Ascending aorta (tissue), 2 donors: ENCODE measurements around the gene FSTL4. TPM values are rescaled to one million over a fixed set of nuclear protein-coding genes. Genes with fewer than 3 reads are reported as not detected.

Experiments
- DNase-seq, 2 donors: peaks; one replicate each; pipeline ENCODE4 v3.0.0-alpha.2; 2019; ENCODE audit warnings: low spot score in 2 of 2
- H3K27ac ChIP-seq, 2 donors: fragments of 200-600 bp; sonication (generic); one replicate each; pipeline ENCODE4 v1.5.1; 2016 to 2017; ENCODE audit warnings: mild to moderate bottlenecking in 1 of 2
- H3K27me3 ChIP-seq: fragments of 200-600 bp; sonication (generic); one replicate; pipeline ENCODE4 v1.5.1; 2017
- H3K36me3 ChIP-seq, 2 donors: fragments of 200-600 bp; sonication (generic); one replicate each; pipeline ENCODE4 v1.5.1; 2016
- H3K4me1 ChIP-seq, 2 donors: fragments of 200-600 bp; sonication (generic); one replicate each; pipeline ENCODE4 v1.5.1; 2016 to 2017; ENCODE audit warnings: mild to moderate bottlenecking in 1 of 2
- H3K4me3 ChIP-seq, 2 donors: fragments of 200-600 bp; sonication (generic); one replicate each; pipeline ENCODE4 v1.5.1; 2016 to 2017; ENCODE audit warnings: mild to moderate bottlenecking in 1 of 2
- H3K9me3 ChIP-seq, 2 donors: fragments of 200-600 bp; sonication (generic); one replicate each; pipeline ENCODE4 v1.5.1; 2016
- CTCF ChIP-seq, 3 experiments: fragments of 200-600 bp in 2 of 3; fragments of 450-650 bp in 1 of 3; sonication (generic) in 2 of 3; IDR thresholded peaks; one replicate each; pipeline ENCODE4 v1.5.1; 2016 to 2019; ENCODE audit warnings: antibody characterized with exemption in 3 of 3, mild to moderate bottlenecking in 1 of 3, moderate library complexity in 1 of 3
- intact Hi-C: fragments of 100-400 bp; cut with DNase I; formaldehyde crosslinking; loops from one replicate; pipeline ENCODE4 v1.15.1; 2023
- total RNA-seq: library from RNA; depleted of rRNA; stranded (reverse); fragments of >200 nt; gene quantifications from one replicate; pipeline ENCODE4 v1.1.0, GENCODE V29; 2016

Gene FSTL4
- total RNA-seq, 1 donor from 2014 or later = 0.11 TPM

- TF ChIP-seq CTCF (IDR thresholded peaks at IDR 0.05) = no peak
- no peaks in the 10 kb centered on the region for H3K36me3 ChIP-seq
- H3K9me3 ChIP-seq = no peaks in the 10 kb centered on the region
- no peaks in the 10 kb centered on the region for H3K4me1 ChIP-seq
- H3K27ac ChIP-seq = no peak overlapping the region
- H3K4me3 ChIP-seq = no peak overlapping the region
- no peaks in the 10 kb centered on the region for H3K27me3 ChIP-seq
- intact Hi-C loops = no loop called here
- no peak for DNase-seq
These were observed 130.3 kb downstream of the FSTL4 start for GRCh38 chr5:133482028-133482427.

- DNase-seq = no peak
- no peak overlapping the region for H3K27ac ChIP-seq
- intact Hi-C loops = no loop called here
These were observed 131.5 kb downstream of the FSTL4 start for GRCh38 chr5:133480866-133481265.

GRCh38 chr5:133480366-133480765, 132.0 kb downstream of the FSTL4 start:
- TF ChIP-seq CTCF (IDR thresholded peaks at IDR 0.05) = no peak
- H3K36me3 ChIP-seq = no peaks in the 10 kb centered on the region
- no peak overlapping the region for H3K4me3 ChIP-seq
- H3K4me1 ChIP-seq = no peaks in the 10 kb centered on the region
- H3K27me3 ChIP-seq = no peaks in the 10 kb centered on the region
- H3K27ac ChIP-seq = no peak overlapping the region
- DNase-seq = no peak
- H3K9me3 ChIP-seq = no peaks in the 10 kb centered on the region
- intact Hi-C loops = no loop called here

More at GRCh38 chr5:133480866-133481265, 131.5 kb downstream of the FSTL4 start:
- Histone ChIP-seq H3K9me3 (no peaks in the 10 kb centered on the region), H3K4me1 (no peaks in the 10 kb centered on the region), H3K4me3 (no peak overlapping the region), H3K27me3 (no peaks in the 10 kb centered on the region), H3K36me3 (no peaks in the 10 kb centered on the region)
- TF ChIP-seq CTCF (IDR thresholded peaks at IDR 0.05) = no peak

- no peak for TF ChIP-seq CTCF (IDR thresholded peaks at IDR 0.05)
- DNase-seq = no peak
- Histone ChIP-seq H3K4me1 (no peaks in the 10 kb centered on the region), H3K9me3 (no peaks in the 10 kb centered on the region), H3K4me3 (no peak overlapping the region), H3K36me3 (no peaks in the 10 kb centered on the region), H3K27me3 (no peaks in the 10 kb centered on the region), H3K27ac (no peak overlapping the region)
- intact Hi-C loops = no loop called here
These were observed 133.9 kb downstream of the FSTL4 start for GRCh38 chr5:133478199-133478985.

- H3K4me1 ChIP-seq = no peaks in the 10 kb centered on the region
- DNase-seq = no peak
- intact Hi-C loops = no loop called here
- no peak for TF ChIP-seq CTCF (IDR thresholded peaks at IDR 0.05)
- no peak overlapping the region for H3K27ac ChIP-seq
- H3K4me3 ChIP-seq = no peak overlapping the region
- H3K9me3 ChIP-seq = no peaks in the 10 kb centered on the region
- no peaks in the 10 kb centered on the region for H3K27me3 ChIP-seq
- H3K36me3 ChIP-seq = no peaks in the 10 kb centered on the region
These were observed 136.4 kb downstream of the FSTL4 start for GRCh38 chr5:133475986-133476385.
